GM19452 (cell line): ENCODE measurements around the gene CNTNAP5.

ENCODE experiments used
- ATAC-seq: cut with Tn5 transposase; IDR thresholded peaks from one replicate; pipeline ENCODE4 v1.9.1; 2021; ENCODE audit not compliant: unreplicated experiment

The CNTNAP5 gene

DNA sequence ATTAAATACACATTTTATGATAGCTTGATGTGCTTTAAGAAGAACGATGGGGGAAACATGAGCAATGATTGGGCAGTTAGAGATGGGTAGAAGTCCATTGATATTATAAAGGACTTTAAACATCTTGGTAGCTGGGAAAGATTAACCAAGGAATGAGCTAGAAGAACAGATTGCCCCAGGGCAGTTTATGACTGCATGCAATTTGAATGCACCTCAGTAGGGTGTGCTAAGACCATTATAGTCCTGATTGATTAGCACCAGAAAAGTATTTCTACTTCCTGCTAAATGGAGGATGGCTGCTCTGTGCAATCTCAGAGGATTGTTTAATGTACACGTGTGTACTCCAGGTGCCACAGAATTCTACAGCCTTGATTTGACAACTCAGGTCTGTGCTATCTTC lies 641.9 kb downstream of the CNTNAP5 start:
- ATAC-seq, result no peak

DNA sequence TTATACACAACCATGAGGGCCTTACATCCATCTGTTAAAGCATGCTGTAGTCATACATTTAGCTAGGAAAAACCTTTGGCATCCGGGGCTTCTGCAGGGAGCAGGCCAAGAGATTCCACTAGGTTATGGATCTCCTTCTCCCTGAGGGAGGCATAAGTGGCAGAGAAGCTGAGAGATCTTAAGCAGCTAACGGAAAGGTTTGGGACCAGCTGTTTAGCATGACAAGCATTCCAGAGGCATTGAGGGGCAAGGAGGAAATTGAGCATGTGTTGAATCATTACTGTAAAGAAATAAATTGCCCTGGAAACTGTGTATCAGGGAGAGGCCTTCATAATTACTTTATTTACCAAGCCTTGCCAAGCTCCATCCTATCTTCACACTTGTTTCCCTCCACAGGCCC lies 643.1 kb downstream of the CNTNAP5 start:
- no peak for ATAC-seq

- no peak for ATAC-seq
Observed at GRCh38 chr2:124670187-124670586, 645.1 kb downstream of the CNTNAP5 start.

GRCh38 chr2:124678043-124678442 lies 653.0 kb downstream of the CNTNAP5 start:
- no peak for ATAC-seq

DNA sequence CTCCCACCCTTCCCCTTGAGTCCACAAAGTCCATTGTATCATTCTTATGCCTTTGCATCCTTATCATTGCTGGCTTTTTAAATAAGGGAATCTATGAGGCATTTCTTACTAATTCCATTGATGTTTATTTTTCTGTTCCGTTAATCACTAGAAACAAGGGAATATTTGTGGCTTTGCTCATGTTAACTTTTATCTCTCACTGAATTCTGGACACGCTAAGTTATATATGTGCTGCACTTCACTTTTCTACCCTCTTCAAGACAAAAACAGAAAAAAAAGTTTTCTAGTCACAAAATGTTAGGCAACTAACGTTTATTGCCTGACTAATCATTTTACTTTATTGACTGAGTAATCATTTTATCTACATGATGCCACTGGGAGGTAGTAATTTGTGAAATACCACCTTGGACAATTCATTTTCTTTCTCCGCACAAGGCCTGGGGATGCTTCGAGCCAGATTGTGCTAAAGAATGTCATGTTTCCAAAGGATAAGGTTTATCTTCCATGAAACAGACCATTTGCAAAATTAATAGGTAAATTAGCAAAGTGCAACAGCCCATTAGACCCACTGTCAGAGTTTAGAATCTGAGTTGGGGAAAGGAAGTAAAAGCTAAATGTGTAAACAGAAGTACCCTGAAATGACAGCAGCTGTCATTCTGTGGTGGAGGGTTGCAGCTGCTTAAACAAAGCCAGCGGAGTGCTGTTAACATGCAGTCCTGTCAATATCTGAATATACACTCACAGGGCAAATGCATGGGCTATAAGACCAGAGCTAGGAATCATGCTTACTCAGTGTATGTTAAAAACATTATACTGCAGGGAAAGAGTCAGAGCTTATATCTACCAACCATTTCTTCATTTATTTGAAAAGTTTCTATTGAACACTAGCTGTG lies 658.7 kb downstream of the CNTNAP5 start:
- ATAC-seq, result no peak

DNA sequence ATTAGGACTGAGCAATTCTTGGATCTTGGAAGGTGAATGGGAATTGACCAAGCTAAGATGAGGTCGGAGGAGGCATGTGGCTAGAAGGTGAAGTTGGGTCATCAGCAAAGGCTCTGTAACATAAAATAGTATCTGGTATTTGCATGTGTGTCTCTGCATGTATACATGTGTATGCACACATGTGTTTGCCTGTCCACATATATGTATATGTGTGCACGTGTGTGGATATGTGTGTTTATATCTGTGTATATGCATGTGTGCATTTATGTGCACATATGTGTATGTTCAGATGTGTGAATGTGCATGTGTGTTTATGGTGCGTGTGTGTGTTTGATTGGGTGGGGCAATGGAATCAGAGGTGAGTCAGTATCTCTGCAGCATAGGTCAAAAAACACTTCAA lies 664.3 kb downstream of the CNTNAP5 start:
- ATAC-seq, result no peak

DNA sequence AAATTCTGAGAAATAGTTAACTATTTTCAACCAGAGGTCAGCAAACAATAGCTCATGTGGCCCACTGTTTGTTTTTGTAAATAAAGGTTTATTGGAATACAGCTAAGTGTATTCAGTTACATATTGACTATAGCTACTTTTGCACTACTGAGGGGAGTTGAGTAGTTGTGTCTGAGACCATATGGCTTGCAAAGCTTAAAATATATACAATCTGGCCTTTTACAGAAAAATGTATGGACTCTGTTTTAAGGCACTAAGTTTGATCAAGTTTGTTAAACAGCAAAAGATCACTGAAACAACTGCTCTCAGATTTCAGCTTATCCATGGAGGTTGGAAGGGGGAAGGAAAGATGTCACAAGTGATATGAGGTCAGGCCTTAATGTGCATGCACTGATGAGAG lies 667.1 kb downstream of the CNTNAP5 start:
- no peak for ATAC-seq

- ATAC-seq, result no peak
Observed at GRCh38 chr2:124692707-124693106, 667.6 kb downstream of the CNTNAP5 start.

GRCh38 chr2:124693156-124693555 lies 668.1 kb downstream of the CNTNAP5 start:
- ATAC-seq, result no peak

DNA sequence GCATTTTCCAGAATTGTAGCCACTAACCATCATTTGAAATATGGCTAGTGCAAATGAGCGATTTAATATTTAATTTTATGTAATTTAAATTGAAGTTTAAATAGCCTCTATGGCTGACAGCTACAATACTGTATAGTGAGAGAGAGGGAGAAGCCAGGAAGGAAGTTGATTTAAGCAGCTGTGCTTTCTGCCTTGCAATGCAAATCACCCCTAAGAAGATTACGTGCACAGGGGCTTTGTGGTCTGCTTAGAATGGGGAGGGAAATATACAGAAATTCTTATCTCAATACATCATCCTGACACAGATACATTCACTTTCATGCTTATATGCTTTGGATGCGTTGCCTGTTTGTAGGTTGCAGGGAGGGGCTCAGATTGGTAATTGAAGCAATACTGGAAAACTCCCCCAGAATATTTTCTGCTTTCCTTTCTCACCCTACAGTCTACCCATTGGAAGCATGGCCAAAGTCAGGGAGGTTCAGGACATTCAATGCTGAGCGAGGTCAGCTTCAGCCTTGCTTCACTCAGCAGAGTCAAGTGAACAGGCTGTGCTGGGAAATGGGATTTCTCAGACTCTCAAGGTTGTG lies 674.0 kb downstream of the CNTNAP5 start:
- ATAC-seq, result no peak

DNA sequence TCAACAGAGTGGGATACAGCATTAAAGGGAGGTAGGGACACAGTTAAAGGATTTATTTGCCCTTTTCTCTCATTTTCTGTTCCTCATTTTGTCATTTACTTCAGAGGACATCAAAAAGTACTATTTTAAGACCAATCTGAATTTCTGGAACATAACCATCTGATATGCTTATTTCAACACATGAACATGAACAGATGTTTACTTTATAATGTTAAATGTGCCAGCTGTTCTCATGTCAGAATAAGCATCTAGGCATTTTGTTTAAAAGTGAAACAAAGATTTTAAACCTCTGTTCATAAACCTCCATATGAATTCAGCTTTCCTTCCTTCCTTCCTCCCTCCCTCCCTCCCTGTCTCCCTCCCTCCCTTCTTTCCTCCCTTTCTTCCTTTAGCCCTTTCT lies 677.7 kb downstream of the CNTNAP5 start:
- no peak for ATAC-seq

DNA sequence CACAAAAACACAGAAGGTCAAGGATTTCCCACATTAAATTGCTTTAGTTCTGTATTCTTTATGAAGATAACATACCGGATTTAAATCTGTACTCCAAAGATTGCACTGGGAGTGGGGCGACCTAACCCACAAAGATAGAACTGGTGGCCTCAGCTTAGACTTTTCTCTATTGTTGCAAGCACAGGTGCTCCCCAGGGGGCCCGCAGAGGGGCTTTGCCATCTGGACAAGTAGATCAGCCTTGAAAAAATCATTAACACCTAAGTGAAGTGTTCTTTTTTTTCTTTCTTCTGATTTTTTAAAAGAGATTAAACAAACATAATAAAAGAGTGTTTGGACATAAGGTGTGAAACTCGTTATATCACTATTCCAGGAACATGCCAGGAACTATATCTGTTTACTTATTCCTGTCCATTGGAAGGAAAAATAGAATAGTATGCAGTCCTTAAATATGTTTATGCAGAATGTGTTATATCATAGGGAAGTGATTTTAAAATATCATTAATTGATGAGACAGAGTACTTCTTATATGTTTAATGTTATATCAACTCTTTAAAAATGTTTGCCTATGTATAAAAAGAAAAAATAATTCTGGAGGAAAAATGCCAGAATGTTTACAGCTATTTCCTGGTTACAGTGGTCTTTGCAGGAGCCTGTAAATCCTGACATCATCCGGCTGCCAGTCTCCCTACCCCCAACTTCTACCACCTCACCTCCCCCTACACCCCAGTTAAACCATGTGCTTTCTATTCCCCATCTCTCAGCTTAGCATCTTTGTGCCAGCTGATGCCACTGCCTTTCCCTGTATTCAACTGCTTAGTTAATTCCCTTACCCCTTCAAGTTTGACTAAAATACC lies 679.2 kb downstream of the CNTNAP5 start:
- no peak for ATAC-seq

DNA sequence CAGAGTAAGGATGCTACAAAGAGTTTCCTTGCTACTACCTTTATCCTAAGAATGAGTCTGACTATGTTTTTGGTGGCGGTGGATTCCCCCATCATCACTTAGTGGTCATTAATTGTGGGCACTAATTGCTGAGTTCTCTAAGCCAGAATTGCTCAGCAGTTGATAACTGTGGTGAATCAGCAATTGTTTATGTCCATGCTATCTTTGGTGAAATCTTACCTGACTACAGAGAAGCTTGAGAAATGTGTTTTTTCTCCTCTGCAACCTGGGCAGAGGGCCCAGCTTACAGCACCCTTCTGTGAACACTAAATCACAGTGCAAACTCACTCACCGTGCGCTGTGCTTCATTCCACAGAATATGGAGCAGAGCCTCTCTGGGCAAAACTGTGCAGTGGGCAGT lies 683.6 kb downstream of the CNTNAP5 start:
- ATAC-seq, result no peak

GRCh38 chr2:124713969-124714368 lies 688.9 kb downstream of the CNTNAP5 start:
- ATAC-seq, result no peak

DNA sequence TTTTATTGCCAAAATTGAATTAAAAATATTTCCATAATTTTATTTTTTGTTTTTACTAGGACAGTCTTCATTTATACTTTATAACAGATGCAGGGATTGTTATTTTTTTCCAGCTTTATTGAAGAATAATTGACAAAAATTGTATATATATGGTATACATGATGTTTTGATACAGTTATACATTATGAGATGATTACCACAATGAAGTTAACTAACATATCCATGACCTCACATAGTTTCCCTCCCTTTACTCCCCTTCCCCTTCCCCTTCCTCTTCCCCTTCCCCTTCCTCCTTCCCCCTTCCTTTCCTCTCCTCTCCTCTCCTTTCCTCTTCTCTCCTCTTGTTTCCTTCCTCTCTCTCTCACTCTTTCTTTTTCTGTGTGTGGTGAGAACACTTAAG lies 700.1 kb downstream of the CNTNAP5 start:
- no peak for ATAC-seq

GRCh38 chr2:124740636-124741035 lies 715.5 kb downstream of the CNTNAP5 start:
- no peak for ATAC-seq

DNA sequence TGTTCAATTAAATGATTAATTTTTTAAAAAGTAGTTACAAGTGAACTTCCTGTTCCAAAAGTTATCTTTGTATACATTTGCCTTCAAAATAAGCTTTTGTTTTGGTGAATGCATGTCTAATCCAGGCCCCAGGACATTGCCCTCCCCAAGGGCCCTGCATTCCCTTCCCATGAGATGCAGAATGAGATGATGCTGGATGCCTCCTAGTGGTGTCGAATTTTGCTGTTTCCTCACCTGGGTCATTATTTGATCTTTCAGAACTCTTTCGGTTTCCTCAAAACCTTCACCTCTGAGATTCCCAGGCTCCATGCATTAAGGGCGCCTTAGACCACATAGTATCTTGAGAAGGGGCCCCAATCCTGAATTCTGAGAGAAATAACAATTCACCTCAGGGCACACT lies 728.8 kb downstream of the CNTNAP5 start:
- ATAC-seq, result no peak

- ATAC-seq, result no peak
Observed at GRCh38 chr2:124755386-124755785, 730.3 kb downstream of the CNTNAP5 start.

GRCh38 chr2:124756048-124756447 lies 731.0 kb downstream of the CNTNAP5 start:
- no peak for ATAC-seq

DNA sequence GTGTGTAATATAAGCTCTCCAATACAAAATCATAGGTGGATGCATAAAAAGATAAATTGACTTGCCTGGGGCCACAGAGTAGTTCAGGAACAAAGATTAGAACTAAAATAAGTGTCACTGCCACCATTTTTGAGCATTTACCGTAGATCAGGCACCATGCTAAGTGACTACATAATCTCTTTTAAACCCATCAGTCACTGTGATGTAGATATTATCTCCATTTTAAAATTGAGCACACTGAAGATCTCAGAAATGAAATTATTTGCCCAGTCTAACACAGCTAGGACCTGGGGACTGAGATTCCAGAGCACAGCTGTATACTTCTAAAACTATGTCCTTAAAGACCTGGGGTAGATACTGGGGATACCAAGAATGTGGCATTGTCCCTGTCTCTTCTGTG lies 737.3 kb downstream of the CNTNAP5 start:
- ATAC-seq, result no peak

GRCh38 chr2:124763611-124764010 lies 738.5 kb downstream of the CNTNAP5 start:
- no peak for ATAC-seq

- no peak for ATAC-seq
Observed at GRCh38 chr2:124774781-124775180, 749.7 kb downstream of the CNTNAP5 start.
